Left kidney (tissue), 8 donors: ENCODE data around the gene NDUFS3. TPM values are rescaled to one million over a fixed set of nuclear protein-coding genes. Genes with fewer than 3 reads are reported as not detected.
"Not testable (repeated sequence)": the region's sequence is repeated elsewhere in the genome, so short reads cannot be mapped to it uniquely, and the experiment has no call there.

ENCODE experiments used
- DNase-seq: peaks from one replicate; pipeline ENCODE4 v3.0.0-alpha.2; 2013
- long read RNA-seq, 8 donors: transcript quantifications; one replicate each; lab custom pipeline, GENCODE V29; 2026
- polyA plus RNA-seq: library from polyadenylated mRNA; unstranded; fragments of 120-200 nt; gene quantifications from one replicate; pipeline ENCODE4 v1.2.1, GENCODE V29; 2013; ENCODE audit not compliant: insufficient read length

NDUFS3 gene
- 148 TPM for polyA plus RNA-seq
- long read RNA-seq, donor 1, transcript NDUFS3-201 (7 exons, 958 nt), result major isoform, 68 of 108 reads
- long read RNA-seq, donor 1, transcript NDUFS3-205 (2 exons, 269 nt), result minor isoform, 8 of 108 reads
- long read RNA-seq, donor 1, partial matches to known transcripts, result 30 of 108 reads
- long read RNA-seq, donor 1, other reads (novel, unspliced or antisense), result 0 of 108 reads
- long read RNA-seq, donor 2, transcript NDUFS3-201 (7 exons, 958 nt), result major isoform, 51 of 60 reads
- long read RNA-seq, donor 2, partial matches to known transcripts, result 0 of 60 reads
- long read RNA-seq, donor 2, other reads (novel, unspliced or antisense), result 0 of 60 reads
- long read RNA-seq, donor 3, transcript NDUFS3-201 (7 exons, 958 nt), result major isoform, 45 of 67 reads
- long read RNA-seq, donor 3, transcript NDUFS3-205 (2 exons, 269 nt), result minor isoform, 9 of 67 reads
- long read RNA-seq, donor 3, partial matches to known transcripts, result 8 of 67 reads
- long read RNA-seq, donor 3, other reads (novel, unspliced or antisense), result 0 of 67 reads
- long read RNA-seq, donor 4, transcript NDUFS3-201 (7 exons, 958 nt), result major isoform, 7 of 22 reads
- long read RNA-seq, donor 4, transcript NDUFS3-205 (2 exons, 269 nt), result minor isoform, 6 of 22 reads
- long read RNA-seq, donor 4, partial matches to known transcripts, result 6 of 22 reads
- long read RNA-seq, donor 4, other reads (novel, unspliced or antisense), result 0 of 22 reads
- long read RNA-seq, donor 5, transcript NDUFS3-205 (2 exons, 269 nt), result minor isoform, 13 of 174 reads
- long read RNA-seq, donor 5, transcript NDUFS3-201 (7 exons, 958 nt), result major isoform, 139 of 174 reads
- long read RNA-seq, donor 5, partial matches to known transcripts, result 14 of 174 reads
- long read RNA-seq, donor 5, other reads (novel, unspliced or antisense), result 0 of 174 reads
- long read RNA-seq, donor 6, transcript NDUFS3-201 (7 exons, 958 nt), result major isoform, 90 of 118 reads
- long read RNA-seq, donor 6, transcript NDUFS3-205 (2 exons, 269 nt), result minor isoform, 7 of 118 reads
- long read RNA-seq, donor 6, partial matches to known transcripts, result 17 of 118 reads
- long read RNA-seq, donor 6, other reads (novel, unspliced or antisense), result 0 of 118 reads
- long read RNA-seq, donor 7, transcript NDUFS3-201 (7 exons, 958 nt), result major isoform, 79 of 120 reads
- long read RNA-seq, donor 7, transcript NDUFS3-205 (2 exons, 269 nt), result minor isoform, 10 of 120 reads
- long read RNA-seq, donor 7, partial matches to known transcripts, result 24 of 120 reads
- long read RNA-seq, donor 7, other reads (novel, unspliced or antisense), result 0 of 120 reads
- long read RNA-seq, donor 8, transcript NDUFS3-201 (7 exons, 958 nt), result major isoform, 35 of 38 reads
- long read RNA-seq, donor 8, partial matches to known transcripts, result 0 of 38 reads
- long read RNA-seq, donor 8, other reads (novel, unspliced or antisense), result 0 of 38 reads

- DNase-seq, result peak; percentile 94
Observed at GRCh38 chr11:47578524-47579494, at the start of gene NDUFS3, which contains the start of gene KBTBD4. Gene NDUFS3, plus strand, starts transcription at chr11:47579074. Its CDS starts 18 bp downstream, at chr11:47579092. Gene KBTBD4, minus strand, starts transcription at chr11:47578970. Its CDS starts 19 bp downstream, at chr11:47578951.

GRCh38 chr11:47529951-47530350, 48.9 kb upstream of the NDUFS3 start:
- DNase-seq, result no peak

DNA sequence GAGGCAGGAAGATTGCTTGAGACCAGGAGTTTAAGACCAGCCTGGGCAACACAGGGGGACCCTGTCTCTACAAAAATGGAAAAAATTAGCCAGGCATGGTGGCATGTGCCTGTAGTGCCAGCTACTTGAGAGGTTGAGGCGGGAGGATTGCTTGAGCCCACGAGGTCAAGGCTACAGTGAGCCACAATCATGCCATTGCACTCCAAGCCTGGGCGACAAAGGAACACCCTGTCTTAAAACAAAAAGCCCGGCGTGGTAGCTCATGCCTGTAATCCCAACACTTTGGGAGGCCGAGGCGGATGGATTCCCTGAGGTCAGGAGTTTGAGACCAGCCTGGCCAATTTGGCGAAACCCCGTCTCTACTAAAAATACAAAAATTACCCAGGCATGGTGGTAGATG, 48.2 kb upstream of the NDUFS3 start:
- not testable (repeated sequence) for DNase-seq

DNA sequence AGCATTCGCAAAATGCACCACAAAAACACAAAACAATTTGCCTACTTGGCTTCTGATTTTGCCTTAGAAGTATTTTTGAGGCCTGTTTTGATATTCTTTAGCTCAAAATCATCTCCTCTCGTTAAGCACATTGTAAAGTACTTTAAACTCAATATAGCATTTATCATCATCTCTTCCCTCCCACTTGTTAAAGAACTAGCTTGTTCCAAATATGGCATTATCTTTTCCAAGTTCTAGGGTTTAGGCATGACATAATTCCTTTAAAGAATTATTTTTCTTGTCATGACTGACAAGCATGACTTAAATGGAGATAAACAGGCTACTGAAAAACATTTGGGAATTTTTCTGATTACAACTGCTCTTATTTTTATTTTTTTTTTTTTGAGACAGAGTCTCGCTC, 47.2 kb upstream of the NDUFS3 start:
- DNase-seq, result no peak

GRCh38 chr11:47532597-47533213, 46.2 kb upstream of the NDUFS3 start:
- DNase-seq, result no peak

DNA sequence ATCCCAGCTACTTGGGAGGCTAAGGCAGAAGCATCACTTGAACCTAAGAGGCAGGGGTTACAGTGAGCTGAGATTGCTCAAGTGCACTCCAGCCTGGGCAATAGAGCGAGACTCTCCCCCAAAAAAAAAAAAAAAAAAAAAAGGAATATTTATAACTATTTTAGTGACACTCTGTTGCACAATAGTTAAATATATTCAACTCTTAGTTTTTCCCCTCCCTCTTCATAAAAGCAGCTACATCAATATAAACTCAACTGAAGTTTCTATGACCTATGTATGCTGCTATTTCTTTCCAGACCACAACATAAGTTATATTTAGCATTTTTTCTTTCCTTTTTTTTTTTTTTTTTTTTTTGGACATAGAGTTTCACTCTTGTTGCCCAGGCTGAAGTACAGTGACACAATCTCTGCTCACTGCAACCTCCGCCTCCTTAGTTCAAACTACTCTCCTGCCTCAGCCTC, 45.2 kb upstream of the NDUFS3 start:
- DNase-seq, result no peak

- no peak for DNase-seq
Observed at GRCh38 chr11:47534704-47535251, 44.1 kb upstream of the NDUFS3 start.

DNA sequence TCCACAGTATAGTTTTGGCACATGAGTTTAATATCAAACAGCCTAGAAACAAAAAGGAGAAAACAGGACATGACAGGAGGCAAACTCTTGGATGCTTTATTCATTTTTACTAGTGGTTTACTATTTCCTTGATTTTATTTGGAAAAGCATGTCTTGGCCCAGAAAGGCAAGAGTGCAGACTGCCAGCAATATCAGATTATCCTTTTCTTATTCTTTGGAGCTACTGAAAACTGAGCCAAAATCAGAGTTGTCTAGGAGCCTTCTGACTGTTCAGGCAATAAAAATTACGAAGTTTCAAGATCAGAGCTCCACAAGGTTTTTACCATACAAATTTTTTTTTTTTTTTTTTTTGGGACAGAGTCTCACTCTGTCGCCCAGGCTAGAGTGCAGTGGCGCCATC, 42.0 kb upstream of the NDUFS3 start:
- no peak for DNase-seq

DNA sequence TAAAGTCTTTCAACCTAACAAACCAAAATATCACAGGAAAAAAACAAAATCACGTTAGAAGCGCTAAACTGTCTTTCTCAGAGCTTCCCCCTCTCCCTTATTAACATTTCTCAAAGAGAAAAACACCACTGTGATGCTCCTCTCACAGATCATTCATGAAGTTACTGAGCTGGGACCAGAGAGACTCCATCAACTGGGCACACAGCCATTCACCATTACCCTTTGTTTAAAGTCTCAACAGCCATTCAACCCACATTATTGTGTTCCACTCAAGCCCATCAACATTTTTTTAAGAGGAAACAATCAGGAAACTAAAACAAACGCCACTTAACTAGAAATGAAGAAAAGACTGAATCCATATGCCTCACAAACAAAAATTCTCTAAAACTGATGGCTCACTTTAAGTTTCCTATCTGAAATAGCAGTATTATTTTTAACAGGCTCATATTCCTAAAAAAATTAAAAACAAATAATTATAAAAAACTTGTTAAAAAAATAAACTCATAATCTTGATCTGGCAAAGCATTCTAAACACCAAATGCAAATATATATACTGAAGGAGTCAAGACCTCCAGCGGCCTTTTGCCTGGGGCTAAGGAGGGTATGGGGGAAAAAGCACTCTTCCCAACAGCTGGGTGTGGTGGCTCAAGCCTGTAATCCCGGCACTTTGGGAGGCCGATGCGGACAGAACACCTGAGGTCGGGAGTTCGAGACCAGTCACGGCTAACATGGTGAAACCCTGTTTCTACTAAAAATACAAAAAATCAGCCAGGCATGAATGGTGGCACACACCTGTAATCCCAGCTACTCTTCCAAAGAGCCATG, 39.9 kb upstream of the NDUFS3 start:
- no peak for DNase-seq

- DNase-seq, result no peak
Observed at GRCh38 chr11:47539681-47540039, 39.2 kb upstream of the NDUFS3 start.

DNA sequence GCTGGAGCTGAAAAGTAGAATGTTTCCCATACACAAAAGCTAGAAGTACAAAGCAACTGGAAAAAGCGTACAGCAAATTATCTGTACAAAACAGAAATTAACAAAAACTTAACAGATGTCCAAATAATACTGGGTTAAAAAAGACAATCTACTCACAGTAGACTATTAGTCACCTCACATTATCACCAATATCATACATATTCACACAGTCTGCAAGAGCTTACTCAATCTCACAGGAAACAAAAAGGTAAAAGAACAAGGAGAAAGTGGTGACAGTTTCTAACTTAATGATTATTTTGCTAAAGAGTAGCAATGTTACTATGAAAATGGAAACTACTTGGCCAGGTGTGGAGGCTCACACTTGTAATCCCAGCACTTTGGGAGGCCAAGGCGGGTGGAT, 37.8 kb upstream of the NDUFS3 start:
- no peak for DNase-seq

- DNase-seq, result no peak
Observed at GRCh38 chr11:47545298-47545697, 33.6 kb upstream of the NDUFS3 start.

- not testable (repeated sequence) for DNase-seq
Observed at GRCh38 chr11:47546274-47546673, 32.6 kb upstream of the NDUFS3 start.

DNA sequence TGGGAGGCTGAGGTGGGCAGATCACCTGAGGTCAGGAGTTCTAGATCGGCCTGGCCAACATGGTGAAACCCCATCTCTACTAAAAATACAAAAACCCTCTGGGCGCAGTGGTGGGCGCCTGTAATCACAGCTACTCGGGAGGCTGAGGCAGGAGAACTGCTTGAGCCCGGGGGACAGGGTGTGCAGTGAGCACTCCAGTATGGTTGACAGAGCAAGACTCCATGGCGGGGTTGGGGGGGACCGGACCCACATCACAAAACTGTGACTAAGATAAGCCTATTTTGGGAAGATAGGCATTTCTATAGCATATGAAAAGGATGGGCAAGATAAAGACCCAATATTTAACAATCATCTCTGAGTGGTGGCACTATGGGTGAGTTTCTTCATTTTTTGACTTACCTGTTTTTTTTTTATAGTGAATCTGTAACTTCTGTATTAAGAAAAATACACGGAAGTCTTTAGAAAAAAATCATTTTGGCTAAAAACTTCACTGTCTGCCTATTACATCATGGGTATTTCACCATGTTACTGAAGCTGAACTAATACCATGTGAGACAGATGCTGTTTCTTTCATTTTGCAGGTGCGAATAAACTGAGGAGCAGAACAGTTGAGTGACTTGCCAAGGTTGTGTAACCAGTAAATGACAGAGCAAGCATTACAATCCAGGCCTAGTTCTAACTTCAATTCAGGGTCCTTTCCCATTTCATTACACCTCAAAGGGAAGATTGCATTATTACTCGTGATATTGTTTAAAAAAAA, 28.4 kb upstream of the NDUFS3 start:
- no peak for DNase-seq

GRCh38 chr11:47551086-47551485, 27.8 kb upstream of the NDUFS3 start:
- no peak for DNase-seq

DNA sequence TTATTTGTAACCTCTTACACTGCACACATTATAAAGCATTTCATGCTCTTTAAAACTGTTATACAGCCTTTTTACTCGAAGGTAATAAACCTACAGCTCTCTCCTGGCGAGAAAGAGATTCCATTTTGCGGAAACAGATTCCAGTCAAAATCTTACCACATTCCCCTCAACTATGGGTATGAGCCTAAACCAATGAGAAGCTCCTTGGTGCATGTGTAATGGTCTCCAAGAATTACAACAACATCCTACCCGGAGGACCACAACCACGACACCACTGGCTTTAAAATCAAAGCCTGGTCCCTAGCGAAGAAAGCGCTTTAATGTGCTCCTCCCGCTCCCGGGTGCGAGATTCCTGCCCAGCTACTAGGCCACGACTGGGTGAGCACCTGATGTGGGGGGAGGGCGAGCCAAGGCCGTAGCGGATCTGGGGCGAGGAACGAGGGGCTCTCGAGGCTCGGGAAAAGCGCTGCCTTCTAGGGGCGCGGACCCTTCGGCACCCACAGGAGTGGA, 26.8 kb upstream of the NDUFS3 start:
- DNase-seq, result peak; percentile 40

DNA sequence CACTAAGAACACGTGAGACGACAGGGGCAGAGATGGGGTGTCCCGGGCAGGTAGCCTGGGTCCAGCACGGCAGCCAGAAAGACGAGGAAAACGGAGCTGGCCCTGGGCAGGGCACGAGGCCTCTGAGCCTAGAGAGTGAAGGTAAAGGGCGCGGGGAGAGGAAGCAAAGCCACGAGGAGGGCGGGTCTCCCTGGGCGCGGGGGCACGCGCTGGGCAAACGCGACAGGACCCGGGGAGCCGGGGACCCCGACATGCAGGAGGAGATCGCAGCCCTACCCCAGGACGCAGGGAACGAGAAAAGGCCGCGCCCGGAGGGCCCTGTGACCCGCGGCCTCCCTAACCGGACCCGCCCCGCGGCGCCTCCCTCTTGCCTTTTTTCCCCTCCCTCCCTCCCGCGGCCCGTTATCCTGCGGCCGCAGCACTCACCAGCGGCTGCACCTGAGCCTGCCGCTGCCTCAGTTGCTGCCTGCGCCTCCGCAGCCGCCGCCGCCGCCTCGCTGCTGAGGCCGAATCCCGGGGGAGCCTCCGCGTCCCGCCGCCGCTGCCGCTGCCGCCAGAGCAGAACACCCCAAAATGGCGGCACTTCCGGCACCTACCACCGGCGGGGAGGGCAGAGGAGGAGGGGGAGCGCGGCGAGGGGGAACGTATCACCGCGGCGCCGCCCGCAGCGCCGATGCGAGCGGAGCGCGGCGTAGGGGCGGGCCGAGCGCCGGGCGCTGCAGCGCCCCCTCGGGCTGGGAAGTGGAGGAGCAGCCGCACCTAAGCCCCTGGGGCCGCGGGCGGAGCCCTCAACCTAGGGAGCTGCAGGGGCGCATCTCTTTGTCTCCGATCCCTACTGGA, 26.1 kb upstream of the NDUFS3 start, which contains the start of gene CELF1:
TSS of gene CELF1 (minus strand) at position 567 of the 840 bp plus-strand sequence. CDS start 53,609 bp downstream, outside the sequence.
- peak; percentile 90 for DNase-seq
